Measurements from ENCODE around the gene EMC9.

Gene EMC9

DNA sequence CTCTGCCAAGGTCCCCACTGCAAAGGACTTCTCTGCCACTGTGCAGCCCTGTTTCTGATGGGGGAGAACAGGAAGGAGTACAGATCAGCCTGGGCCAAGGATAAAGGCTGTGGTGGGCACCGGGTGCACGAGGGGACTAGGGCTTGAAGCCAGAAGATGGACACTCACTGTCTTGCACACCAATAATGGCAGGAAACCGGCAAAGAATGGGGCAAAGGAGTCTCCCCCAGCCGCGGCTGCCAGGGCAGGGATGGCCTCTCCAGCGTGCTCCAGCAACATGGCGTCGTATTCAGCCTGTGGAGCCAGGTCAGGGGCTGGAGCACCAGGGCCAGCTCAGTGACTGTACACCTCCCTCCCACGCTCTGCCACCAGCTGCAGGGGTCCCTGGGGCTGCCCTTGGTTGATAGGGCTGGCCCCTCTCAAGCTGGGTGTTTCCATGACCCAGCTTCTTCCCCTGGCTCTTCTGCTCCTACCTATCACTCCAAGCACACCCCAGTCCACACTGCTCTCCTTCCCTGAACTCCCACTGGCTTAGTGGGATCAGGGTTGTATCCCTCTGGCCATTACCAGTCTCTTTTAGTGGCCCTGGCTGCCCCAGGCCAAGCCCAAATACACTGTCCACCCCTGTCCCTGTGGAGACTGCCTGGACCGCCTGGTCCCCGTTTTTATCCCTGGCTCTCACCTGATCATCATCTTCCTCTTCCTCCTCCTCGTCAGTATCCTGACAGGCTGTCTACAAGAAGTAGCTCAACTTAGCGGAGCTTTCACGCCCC, 40.9 kb upstream of the EMC9 start:
- Histone ChIP-seq H3K9ac (ENCODE audit: low read length) (no peak overlapping the region), H3K9me3 (ENCODE audit: control insufficient read depth, low read length) (no peaks in the 10 kb centered on the region), H3K4me3 (ENCODE audit: low read length) (no peak overlapping the region), H3K36me3 (ENCODE audit: control insufficient read depth, insufficient read depth, low read length) (peaks cover 14% of the 10 kb centered on the region), H3K4me1 (ENCODE audit: control insufficient read depth, insufficient read depth, low read length) (no peaks in the 10 kb centered on the region), H3K27me3 (ENCODE audit: control insufficient read depth, insufficient read depth, low read length) (no peaks in the 10 kb centered on the region)

DNA sequence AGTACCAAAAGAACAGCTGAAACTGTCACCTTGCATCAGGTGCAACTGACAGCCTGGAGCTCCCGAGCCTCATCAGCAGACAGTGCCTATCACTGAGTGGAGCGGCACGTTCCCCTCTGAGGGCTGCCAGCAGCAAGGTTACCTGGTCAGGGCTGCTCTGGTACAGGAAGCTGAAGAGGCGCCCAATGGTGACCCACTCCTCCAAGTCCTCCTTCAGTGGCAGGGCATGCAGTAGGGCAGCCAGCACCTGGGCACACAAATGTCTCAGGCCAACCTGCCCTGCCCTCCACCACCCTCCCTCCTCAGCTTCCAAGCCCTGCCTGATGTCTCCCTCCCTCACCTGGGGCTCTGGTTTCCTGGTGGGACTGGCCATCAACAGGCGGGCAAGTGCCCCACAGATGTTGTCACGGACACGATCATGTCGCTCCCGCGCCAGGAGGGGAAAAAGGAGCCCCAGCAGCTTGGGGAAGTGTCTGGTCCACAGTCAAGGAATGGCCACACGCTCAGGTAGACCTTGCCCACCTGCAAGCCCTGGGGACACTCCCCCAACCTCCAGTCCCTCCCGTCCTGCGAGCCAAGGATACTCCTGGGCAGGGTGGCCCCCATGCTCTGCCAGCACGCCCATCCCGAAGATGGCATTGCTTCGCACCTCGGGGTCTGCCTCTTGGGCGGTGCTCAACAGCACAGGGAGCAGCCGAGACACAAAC, 40.1 kb upstream of the EMC9 start:
- Histone ChIP-seq H3K4me3 (ENCODE audit: low read length) (no peak overlapping the region), H3K36me3 (ENCODE audit: control insufficient read depth, insufficient read depth, low read length) (peaks cover 12% of the 10 kb centered on the region), H3K9ac (ENCODE audit: low read length) (no peak overlapping the region), H3K9me3 (ENCODE audit: control insufficient read depth, low read length) (no peaks in the 10 kb centered on the region), H3K27me3 (ENCODE audit: control insufficient read depth, insufficient read depth, low read length) (no peaks in the 10 kb centered on the region), H3K4me1 (ENCODE audit: control insufficient read depth, insufficient read depth, low read length) (no peaks in the 10 kb centered on the region)

GRCh38 chr14:24179961-24180796, 38.8 kb upstream of the EMC9 start:
- Histone ChIP-seq H3K4me1 (ENCODE audit: control insufficient read depth, insufficient read depth, low read length) (no peaks in the 10 kb centered on the region), H3K9ac (ENCODE audit: low read length) (no peak overlapping the region), H3K4me3 (ENCODE audit: low read length) (no peak overlapping the region), H3K9me3 (ENCODE audit: control insufficient read depth, low read length) (no peaks in the 10 kb centered on the region), H3K36me3 (ENCODE audit: control insufficient read depth, insufficient read depth, low read length) (peaks cover 4% of the 10 kb centered on the region), H3K27me3 (ENCODE audit: control insufficient read depth, insufficient read depth, low read length) (no peaks in the 10 kb centered on the region)

DNA sequence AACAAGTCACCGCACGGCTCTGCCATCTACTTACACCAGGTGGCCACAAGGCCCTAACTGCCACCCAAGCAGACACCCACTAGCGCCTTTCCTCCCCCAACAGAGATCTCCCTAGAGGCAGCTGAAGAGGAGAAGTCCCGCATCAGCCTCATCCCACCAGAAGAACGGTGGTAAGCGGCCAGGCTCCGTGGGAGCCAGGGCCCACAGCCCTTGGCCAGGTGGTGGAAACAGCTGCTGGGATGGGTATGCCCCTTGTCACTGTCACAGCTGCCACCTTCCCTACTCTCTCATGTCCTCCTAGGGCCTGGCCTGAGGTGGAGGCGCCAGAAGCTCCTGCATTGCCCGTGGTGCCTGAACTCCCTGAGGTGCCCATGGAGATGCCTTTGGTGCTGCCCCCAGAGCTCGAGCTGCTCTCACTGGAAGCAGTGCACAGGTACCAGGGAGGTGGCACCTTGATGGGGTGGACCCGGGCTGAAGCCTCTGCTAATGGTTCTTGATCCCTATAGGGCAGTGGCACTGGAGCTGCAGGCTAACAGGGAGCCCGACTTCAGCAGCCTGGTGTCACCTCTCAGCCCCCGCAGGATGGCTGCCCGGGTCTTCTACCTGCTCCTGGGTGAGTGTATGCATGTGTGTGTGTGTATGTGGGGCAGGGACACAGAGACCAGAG, 38.0 kb upstream of the EMC9 start:
- H3K9me3 ChIP-seq (ENCODE audit: control insufficient read depth, low read length), result no peaks in the 10 kb centered on the region
- no peaks in the 10 kb centered on the region for H3K27me3 ChIP-seq (ENCODE audit: control insufficient read depth, insufficient read depth, low read length)
- peaks cover 4% of the 10 kb centered on the region for H3K36me3 ChIP-seq (ENCODE audit: control insufficient read depth, insufficient read depth, low read length)
- H3K9ac ChIP-seq (ENCODE audit: low read length), result no peak overlapping the region
- no peaks in the 10 kb centered on the region for H3K4me1 ChIP-seq (ENCODE audit: control insufficient read depth, insufficient read depth, low read length)
- no peak overlapping the region for H3K4me3 ChIP-seq (ENCODE audit: low read length)

DNA sequence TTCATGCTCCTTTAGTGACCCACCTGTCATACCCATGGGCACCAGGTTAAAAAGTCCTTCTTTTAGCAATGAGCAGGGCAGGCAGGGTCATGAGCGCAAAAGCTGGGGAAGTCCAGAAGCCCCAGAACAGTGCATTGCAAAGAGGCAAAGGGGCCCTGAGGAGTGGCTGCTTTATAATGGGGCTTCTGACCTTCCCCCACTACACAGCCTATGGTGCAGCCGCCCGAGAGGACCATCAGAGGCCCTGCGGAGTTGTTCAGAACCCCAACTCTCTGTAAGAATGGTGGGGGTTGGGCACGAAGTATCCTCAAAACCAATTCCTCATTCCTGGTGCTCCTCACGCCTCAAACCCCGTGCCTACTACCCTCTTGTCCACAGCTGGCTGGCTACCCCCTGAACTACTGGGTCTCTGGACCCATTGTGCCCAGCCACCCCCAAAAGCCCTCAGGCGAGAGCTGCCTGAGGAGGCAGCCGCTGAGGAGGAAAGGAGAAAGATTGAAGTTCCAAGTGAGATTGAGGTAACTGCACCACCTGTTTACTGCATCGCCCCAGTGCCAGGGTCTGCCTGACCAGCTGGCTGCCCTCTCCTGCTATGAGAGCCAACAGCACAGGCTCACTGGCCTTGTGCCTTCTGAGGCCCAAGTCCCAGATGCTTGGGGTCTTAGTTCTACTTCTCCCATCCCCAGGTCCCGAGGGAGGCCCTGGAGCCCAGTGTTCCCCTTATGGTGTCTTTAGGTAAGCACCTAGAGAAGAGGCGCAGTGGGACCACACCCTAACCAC, 37.2 kb upstream of the EMC9 start:
- Histone ChIP-seq H3K9me3 (ENCODE audit: control insufficient read depth, low read length) (no peaks in the 10 kb centered on the region), H3K4me3 (ENCODE audit: low read length) (no peak overlapping the region), H3K4me1 (ENCODE audit: control insufficient read depth, insufficient read depth, low read length) (no peaks in the 10 kb centered on the region), H3K36me3 (ENCODE audit: control insufficient read depth, insufficient read depth, low read length) (peaks cover 4% of the 10 kb centered on the region), H3K27me3 (ENCODE audit: control insufficient read depth, insufficient read depth, low read length) (no peaks in the 10 kb centered on the region), H3K9ac (ENCODE audit: low read length) (no peak overlapping the region)

DNA sequence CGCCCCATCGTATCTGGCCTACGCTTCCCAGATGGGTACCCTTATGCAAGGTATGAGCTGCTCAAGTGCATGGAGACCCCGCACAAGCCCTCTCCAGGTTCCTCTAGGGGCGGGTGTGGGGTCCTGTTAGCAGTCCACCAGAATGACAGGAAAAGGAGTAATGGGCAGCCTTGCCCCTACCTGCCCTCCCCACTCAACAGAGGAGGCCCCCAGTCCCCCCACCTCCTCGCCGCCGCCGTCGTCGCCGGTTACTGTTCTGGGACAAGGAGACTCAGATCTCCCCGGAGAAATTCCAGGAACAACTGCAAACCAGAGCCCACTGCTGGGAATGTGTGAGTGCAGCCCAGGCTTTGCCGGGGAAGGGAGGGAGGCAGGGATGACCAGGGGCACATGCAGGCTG, 36.5 kb upstream of the EMC9 start:
- H3K27me3 ChIP-seq (ENCODE audit: control insufficient read depth, insufficient read depth, low read length), result no peaks in the 10 kb centered on the region
- no peak overlapping the region for H3K9ac ChIP-seq (ENCODE audit: low read length)
- H3K4me3 ChIP-seq (ENCODE audit: low read length), result no peak overlapping the region
- H3K4me1 ChIP-seq (ENCODE audit: control insufficient read depth, insufficient read depth, low read length), result no peaks in the 10 kb centered on the region
- H3K9me3 ChIP-seq (ENCODE audit: control insufficient read depth, low read length), result no peaks in the 10 kb centered on the region
- peaks cover 4% of the 10 kb centered on the region for H3K36me3 ChIP-seq (ENCODE audit: control insufficient read depth, insufficient read depth, low read length)

- H3K9me3 ChIP-seq (ENCODE audit: control insufficient read depth, low read length), result no peaks in the 10 kb centered on the region
- H3K27me3 ChIP-seq (ENCODE audit: control insufficient read depth, insufficient read depth, low read length), result no peaks in the 10 kb centered on the region
- H3K9ac ChIP-seq (ENCODE audit: low read length), result no peak overlapping the region
- H3K36me3 ChIP-seq (ENCODE audit: control insufficient read depth, insufficient read depth, low read length), result peaks cover 4% of the 10 kb centered on the region
- H3K4me3 ChIP-seq (ENCODE audit: low read length), result no peak overlapping the region
- no peaks in the 10 kb centered on the region for H3K4me1 ChIP-seq (ENCODE audit: control insufficient read depth, insufficient read depth, low read length)
Observed at GRCh38 chr14:24177041-24177825, 35.8 kb upstream of the EMC9 start.

DNA sequence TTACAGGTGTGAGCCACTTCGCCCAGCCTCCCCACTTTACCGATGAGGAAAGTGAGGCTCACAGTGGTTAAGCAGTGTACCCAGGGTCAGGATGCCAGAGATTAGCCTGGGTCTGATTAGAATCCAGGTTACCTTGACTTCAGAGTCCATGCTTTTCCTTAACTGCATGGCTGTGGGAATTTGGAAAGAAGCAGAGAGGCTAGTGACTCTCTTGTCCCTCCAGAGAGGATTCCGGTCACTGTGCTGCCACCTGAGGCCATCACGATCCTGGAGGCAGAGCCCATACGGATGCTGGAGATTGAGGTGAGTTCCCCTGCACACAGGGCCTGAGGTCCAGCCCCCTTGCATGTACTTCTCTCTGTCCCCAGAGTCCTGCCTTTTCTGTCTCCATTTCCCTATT, 35.2 kb upstream of the EMC9 start:
- H3K4me1 ChIP-seq (ENCODE audit: control insufficient read depth, insufficient read depth, low read length), result no peaks in the 10 kb centered on the region
- H3K36me3 ChIP-seq (ENCODE audit: control insufficient read depth, insufficient read depth, low read length), result peaks cover 4% of the 10 kb centered on the region
- no peak overlapping the region for H3K4me3 ChIP-seq (ENCODE audit: low read length)
- H3K9ac ChIP-seq (ENCODE audit: low read length), result no peak overlapping the region
- no peaks in the 10 kb centered on the region for H3K9me3 ChIP-seq (ENCODE audit: control insufficient read depth, low read length)
- H3K27me3 ChIP-seq (ENCODE audit: control insufficient read depth, insufficient read depth, low read length), result no peaks in the 10 kb centered on the region

- no peaks in the 10 kb centered on the region for H3K9me3 ChIP-seq (ENCODE audit: control insufficient read depth, low read length)
- H3K27me3 ChIP-seq (ENCODE audit: control insufficient read depth, insufficient read depth, low read length), result no peaks in the 10 kb centered on the region
- H3K36me3 ChIP-seq (ENCODE audit: control insufficient read depth, insufficient read depth, low read length), result no peaks in the 10 kb centered on the region
- H3K4me3 ChIP-seq (ENCODE audit: low read length), result no peak overlapping the region
- no peak overlapping the region for H3K9ac ChIP-seq (ENCODE audit: low read length)
- H3K4me1 ChIP-seq (ENCODE audit: control insufficient read depth, insufficient read depth, low read length), result no peaks in the 10 kb centered on the region
Observed at GRCh38 chr14:24172871-24173281, 31.5 kb upstream of the EMC9 start.

DNA sequence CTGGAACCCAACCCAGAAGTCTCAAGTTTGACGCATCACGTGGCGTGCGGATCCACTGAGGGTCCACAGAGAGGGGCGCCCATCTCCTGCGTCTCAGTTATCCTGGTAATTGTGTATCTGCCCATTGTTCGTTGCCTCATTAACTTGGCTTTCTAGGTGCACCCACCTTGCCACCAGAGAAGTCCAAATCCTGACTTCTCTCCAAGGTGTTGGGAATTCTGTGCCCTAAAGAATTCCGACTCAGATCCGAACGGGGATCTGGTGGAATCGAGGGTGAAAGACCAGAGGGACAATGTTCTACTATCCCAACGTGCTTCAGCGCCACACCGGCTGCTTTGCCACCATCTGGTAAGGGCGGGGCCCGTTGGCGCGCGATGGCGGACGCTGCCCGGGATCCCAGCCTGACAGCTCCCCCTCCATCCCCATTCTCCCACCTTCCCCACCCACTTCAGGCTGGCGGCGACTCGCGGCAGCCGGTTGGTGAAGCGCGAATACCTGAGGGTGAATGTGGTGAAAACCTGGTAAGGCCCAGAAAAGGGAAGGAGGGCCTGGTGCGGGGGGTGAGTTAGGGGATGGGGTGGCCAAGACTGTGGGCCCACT, 31.0 kb upstream of the EMC9 start:
- H3K4me3 ChIP-seq (ENCODE audit: low read length), result no peak overlapping the region
- no peaks in the 10 kb centered on the region for H3K27me3 ChIP-seq (ENCODE audit: control insufficient read depth, insufficient read depth, low read length)
- H3K4me1 ChIP-seq (ENCODE audit: control insufficient read depth, insufficient read depth, low read length), result no peaks in the 10 kb centered on the region
- no peaks in the 10 kb centered on the region for H3K36me3 ChIP-seq (ENCODE audit: control insufficient read depth, insufficient read depth, low read length)
- H3K9ac ChIP-seq (ENCODE audit: low read length), result no peak overlapping the region
- no peaks in the 10 kb centered on the region for H3K9me3 ChIP-seq (ENCODE audit: control insufficient read depth, low read length)

Measured in mucosa of stomach (tissue), 1 donor.